HepG2 (cell line): Measurements from ENCODE around the gene TEAD3.

Experiments
- CBX1 ChIP-seq: IDR thresholded peaks from one replicate; pipeline ENCODE4 v1.6.1; 2016; ENCODE audit warnings: antibody characterized with exemption, low read depth
- ERF ChIP-seq: IDR thresholded peaks from 2 replicates; pipeline ENCODE4 v1.6.1; 2018; ENCODE audit warnings: missing biosample characterization, missing genetic modification reagents
- POLR2A ChIP-seq, 2 experiments: IDR thresholded peaks; 2 replicates each; pipeline ENCODE4 v1.6.1; 2011; ENCODE audit warnings: low read depth in 2 of 2, low read length in 2 of 2, mild to moderate bottlenecking in 1 of 2, moderate library complexity in 1 of 2; ENCODE audit not compliant: insufficient read depth in 1 of 2
- ZFP1 ChIP-seq: IDR thresholded peaks from 2 replicates; pipeline ENCODE4 v1.6.1; 2016
- TF ChIP-seq, protein P1 (sequence below): IDR thresholded peaks from 2 replicates; pipeline ENCODE4 v1.6.1; 2016

DNA sequence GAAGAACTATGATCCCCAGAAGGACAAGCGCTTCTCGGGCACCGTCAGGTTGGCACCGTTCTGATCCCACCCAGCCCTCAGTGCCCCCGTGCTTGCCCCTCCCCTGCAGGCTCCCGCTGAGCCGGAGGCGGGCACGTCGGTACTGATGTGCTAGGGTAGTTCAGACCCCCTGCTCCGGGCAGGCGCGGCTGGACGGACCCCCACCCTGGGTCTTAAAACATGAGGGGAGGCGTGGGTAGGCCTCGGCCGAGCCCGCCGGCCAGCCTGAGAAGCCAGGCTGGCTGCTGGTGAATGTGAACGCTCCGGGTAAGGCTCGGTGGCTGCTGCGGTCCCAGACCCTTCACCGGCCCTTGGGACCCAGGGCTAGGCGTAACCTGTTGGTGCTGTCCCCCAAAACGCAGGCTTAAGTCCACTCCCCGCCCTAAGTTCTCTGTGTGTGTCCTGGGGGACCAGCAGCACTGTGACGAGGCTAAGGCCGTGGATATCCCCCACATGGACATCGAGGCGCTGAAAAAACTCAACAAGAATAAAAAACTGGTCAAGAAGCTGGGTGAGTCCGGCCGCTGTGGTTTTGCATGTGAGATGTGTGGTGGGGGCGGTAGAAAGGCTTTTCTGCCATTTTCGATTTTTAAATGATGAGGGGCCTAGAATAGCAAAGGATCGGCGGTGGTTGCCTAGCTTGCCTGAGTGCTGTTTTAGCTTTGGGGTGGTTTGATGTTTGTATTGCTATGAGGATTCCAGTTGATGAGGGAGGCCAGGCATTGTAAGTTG, 27.7 kb downstream of the TEAD3 start:
- TF ChIP-seq, protein P1, sequence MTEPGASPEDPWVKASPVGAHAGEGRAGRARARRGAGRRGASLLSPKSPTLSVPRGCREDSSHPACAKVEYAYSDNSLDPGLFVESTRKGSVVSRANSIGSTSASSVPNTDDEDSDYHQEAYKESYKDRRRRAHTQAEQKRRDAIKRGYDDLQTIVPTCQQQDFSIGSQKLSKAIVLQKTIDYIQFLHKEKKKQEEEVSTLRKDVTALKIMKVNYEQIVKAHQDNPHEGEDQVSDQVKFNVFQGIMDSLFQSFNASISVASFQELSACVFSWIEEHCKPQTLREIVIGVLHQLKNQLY (CRISPR knock-in tag), result no peak
- TF ChIP-seq ZFP1, result no peak
- no peak for TF ChIP-seq POLR2A (IDR thresholded peaks at IDR 0.05; ENCODE audit: insufficient read depth in 1 of 2, low read depth in 2 of 2, low read length in 2 of 2)
- no peak for TF ChIP-seq CBX1
- no peak for TF ChIP-seq ERF
